K562 (cell line): Measurements from ENCODE around the gene SPIRE1.

Source experiments
- ESRRA ChIP-seq: fragments of 450-650 bp; IDR thresholded peaks from 2 replicates; pipeline ENCODE4 v1.6.1; 2014; ENCODE audit warnings: low read depth, mild to moderate bottlenecking, moderate library complexity, borderline replicate concordance
- MAFF ChIP-seq: IDR thresholded peaks from 2 replicates; pipeline ENCODE4 v1.6.1; 2012; ENCODE audit warnings: low read length, improper control_type of control experiment
- SRF ChIP-seq, 2 experiments: fragments of 250-450, 450-650 bp in 1 of 2; sonication (Bioruptor Pico) in 1 of 2; sonication (generic) in 1 of 2; formaldehyde crosslinking; IDR thresholded peaks; 2 replicates each; pipeline versions ENCODE4 v1.5.0 to v1.5.1; 2020 to 2022; ENCODE audit warnings: mild to moderate bottlenecking in 1 of 2, missing genetic modification reagents in 1 of 2
- XRCC4 ChIP-seq: IDR thresholded peaks from one replicate; pipeline ENCODE4 v1.6.1; 2011; ENCODE audit not compliant: insufficient read depth, insufficient read length; ENCODE audit errors: extremely low read depth
- ZNF408 ChIP-seq: fragments of 250-450 bp; sonication (Bioruptor Pico); IDR thresholded peaks from 2 replicates; pipeline ENCODE4 v1.4.0; 2020; ENCODE audit warnings: low read depth, mild to moderate bottlenecking, moderate library complexity
- TF ChIP-seq, protein P1 (sequence below): fragments of 250-450 bp; sonication (Bioruptor Pico); IDR thresholded peaks from 2 replicates; pipeline ENCODE4 v1.5.0; 2021

DNA sequence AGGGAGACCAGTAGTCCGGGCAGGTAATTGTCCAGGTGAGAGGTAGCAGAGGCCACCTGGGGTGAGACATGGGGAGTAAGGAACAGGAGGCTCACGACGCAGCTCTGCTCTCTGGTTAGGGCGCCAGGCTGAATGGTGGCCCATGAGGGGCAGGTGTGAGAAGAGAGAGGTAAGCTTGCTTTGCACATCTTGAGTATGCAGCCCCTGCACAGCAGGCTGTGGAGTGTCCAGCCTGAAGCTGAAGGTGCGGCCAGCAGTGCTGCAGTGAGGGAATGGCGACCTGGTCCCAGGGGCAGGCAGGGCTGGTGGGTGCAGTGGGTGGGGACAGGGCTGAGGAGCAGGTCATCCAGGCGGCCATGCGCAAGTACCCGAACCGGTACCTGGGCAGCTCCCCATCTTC is 234.5 kb downstream of the SPIRE1 start:
- TF ChIP-seq MAFF (no peak), SRF (CRISPR knock-in tag; IDR thresholded peaks at IDR 0.05) (no peak), XRCC4 (no peak), ESRRA (no peak), ZNF408 (CRISPR knock-in tag) (no peak)
- TF ChIP-seq, protein P1, sequence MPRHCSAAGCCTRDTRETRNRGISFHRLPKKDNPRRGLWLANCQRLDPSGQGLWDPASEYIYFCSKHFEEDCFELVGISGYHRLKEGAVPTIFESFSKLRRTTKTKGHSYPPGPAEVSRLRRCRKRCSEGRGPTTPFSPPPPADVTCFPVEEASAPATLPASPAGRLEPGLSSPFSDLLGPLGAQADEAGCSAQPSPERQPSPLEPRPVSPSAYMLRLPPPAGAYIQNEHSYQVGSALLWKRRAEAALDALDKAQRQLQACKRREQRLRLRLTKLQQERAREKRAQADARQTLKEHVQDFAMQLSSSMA (CRISPR knock-in tag) = no peak
